Astrocyte of the cerebellum (primary cell): ENCODE data around the gene NANOS1.

Experiments used
- DNase-seq: peaks from one replicate; pipeline ENCODE4 v3.0.0-alpha.2; 2011; ENCODE audit warnings: low read depth
- H3K4me3 ChIP-seq: 2 replicates; pipeline ENCODE4 v1.5.1; 2011; ENCODE audit warnings: mild to moderate bottlenecking, low read depth, low read length, moderate library complexity
- in situ Hi-C: cut with HindIII; loops from 2 replicates; pipeline ENCODE4 v1.10.0; 2017; ENCODE audit warnings: low sequenced_read_pairs
- TF ChIP-seq, protein P1 (sequence below): IDR thresholded peaks from 2 replicates; pipeline ENCODE4 v1.5.1; 2012; ENCODE audit warnings: low read length, low read depth, moderate library complexity, mild to moderate bottlenecking; ENCODE audit errors: missing control alignments

The NANOS1 gene

DNA sequence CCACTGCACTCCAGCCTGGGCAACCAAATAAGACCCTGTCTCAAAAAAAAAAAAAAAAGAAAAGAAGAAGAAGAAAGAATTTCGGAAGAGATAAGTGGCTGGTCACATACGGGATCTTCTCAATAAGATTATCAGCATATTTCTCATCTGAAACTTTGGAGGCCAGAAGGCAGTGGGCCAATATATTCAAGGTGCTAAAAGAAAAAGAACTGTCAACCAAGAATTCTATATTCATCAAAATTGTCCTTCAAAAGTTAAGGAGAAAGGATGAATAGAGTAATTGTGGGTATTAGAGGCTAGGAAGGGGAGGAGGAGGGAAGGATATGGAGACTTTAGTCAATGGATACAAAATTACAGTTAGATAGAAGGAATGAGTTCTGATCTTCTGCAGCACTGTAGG lies 43.9 kb upstream of the NANOS1 start:
- DNase-seq = no peak
- H3K4me3 ChIP-seq = no peak overlapping the region
- TF ChIP-seq, protein P1, sequence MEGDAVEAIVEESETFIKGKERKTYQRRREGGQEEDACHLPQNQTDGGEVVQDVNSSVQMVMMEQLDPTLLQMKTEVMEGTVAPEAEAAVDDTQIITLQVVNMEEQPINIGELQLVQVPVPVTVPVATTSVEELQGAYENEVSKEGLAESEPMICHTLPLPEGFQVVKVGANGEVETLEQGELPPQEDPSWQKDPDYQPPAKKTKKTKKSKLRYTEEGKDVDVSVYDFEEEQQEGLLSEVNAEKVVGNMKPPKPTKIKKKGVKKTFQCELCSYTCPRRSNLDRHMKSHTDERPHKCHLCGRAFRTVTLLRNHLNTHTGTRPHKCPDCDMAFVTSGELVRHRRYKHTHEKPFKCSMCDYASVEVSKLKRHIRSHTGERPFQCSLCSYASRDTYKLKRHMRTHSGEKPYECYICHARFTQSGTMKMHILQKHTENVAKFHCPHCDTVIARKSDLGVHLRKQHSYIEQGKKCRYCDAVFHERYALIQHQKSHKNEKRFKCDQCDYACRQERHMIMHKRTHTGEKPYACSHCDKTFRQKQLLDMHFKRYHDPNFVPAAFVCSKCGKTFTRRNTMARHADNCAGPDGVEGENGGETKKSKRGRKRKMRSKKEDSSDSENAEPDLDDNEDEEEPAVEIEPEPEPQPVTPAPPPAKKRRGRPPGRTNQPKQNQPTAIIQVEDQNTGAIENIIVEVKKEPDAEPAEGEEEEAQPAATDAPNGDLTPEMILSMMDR = no peak
- in situ Hi-C loops = no loop called here

- H3K4me3 ChIP-seq = no peak overlapping the region
- in situ Hi-C loops = no loop called here
- TF ChIP-seq, protein P1 = no peak
- no peak for DNase-seq
Measured at GRCh38 chr10:118986815-118987790, 42.4 kb upstream of the NANOS1 start.

DNA sequence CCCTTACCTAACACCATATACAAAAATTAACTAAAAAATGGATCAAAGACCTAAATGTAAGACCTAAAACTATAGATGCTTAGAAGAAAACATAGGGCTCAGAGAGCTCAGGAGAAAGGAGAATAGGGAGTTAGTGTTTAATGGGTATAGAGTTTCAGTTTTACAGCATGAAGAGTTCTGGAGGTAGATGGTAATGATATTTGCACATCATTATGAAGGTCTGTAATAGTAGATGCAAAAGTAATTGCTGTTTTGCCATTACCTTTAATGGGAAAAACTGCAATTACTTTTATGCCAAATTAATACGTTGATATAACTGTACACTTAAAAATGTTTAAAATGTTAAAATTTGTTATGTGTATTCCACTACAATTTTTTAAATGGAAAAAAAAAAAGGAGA lies 39.2 kb upstream of the NANOS1 start:
- no peak overlapping the region for H3K4me3 ChIP-seq
- in situ Hi-C loops = no loop called here
- no peak for DNase-seq
- TF ChIP-seq, protein P1 = no peak

- DNase-seq = no peak
- TF ChIP-seq, protein P1 = no peak
- in situ Hi-C loops = no loop called here
- no peak overlapping the region for H3K4me3 ChIP-seq
Measured at GRCh38 chr10:118992496-118992895, 37.0 kb upstream of the NANOS1 start.

DNA sequence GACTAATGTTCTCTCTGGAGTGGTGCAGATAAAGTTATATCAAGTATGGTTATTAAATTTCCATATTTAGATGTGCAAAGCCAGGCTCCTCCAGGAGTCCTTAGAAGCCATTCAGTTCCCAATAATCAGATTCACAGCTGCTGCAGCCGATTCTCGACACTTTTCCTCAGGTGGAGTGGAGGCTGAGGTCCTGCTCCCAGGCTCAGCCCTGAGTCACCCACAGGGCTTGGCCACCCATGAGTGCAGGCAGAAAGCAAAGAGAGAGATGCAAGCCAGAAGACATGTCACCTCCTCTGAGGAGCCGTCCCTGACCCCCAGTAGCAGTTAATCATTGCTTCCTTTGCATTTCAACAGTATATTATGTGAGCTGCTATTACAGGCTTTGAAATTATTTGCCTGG lies 36.3 kb upstream of the NANOS1 start:
- in situ Hi-C loops = no loop called here
- TF ChIP-seq, protein P1 = no peak
- DNase-seq = no peak
- H3K4me3 ChIP-seq = no peak overlapping the region

DNA sequence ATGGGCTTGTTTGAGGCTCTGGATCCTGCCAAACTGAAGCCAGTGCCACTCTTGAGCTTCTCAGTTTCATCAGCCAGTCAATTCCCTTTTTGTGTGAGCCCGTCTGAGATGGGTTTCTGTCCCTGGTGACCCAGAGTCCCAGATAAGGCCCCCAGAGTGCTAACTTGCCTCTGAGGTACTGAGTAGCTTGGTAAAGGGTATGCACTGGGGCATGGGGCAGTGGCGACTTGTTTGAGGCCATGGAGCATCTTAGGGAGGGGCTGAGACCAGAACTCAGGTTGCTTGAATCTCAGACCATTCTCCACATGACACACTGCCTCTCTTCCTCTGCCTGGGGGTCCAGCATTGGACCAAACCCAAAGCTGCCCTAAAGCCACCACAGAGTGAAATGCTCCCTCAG lies 35.2 kb upstream of the NANOS1 start:
- DNase-seq = no peak
- TF ChIP-seq, protein P1 = no peak
- H3K4me3 ChIP-seq = no peak overlapping the region
- in situ Hi-C loops = no loop called here
